HepG2 (cell line): ENCODE results near the gene GAD1. TPM values are rescaled to one million over a fixed set of nuclear protein-coding genes. Genes with fewer than 3 reads are reported as not detected.

Source experiments
- AHDC1 ChIP-seq: sonication (generic); formaldehyde crosslinking; IDR thresholded peaks from 2 replicates; pipeline ENCODE4 v1.5.1; 2020; ENCODE audit warnings: mild to moderate bottlenecking, missing genetic modification reagents, borderline replicate concordance
- ARID5B ChIP-seq: IDR thresholded peaks from 2 replicates; pipeline ENCODE4 v1.4.0; 2020; ENCODE audit warnings: mild to moderate bottlenecking, missing genetic modification reagents
- ATF1 ChIP-seq: IDR thresholded peaks from 2 replicates; pipeline ENCODE4 v1.6.1; 2016; ENCODE audit warnings: mild to moderate bottlenecking, control low read depth
- HIC2 ChIP-seq: sonication (generic); formaldehyde crosslinking; IDR thresholded peaks from 2 replicates; pipeline ENCODE4 v1.9.0; 2022; ENCODE audit warnings: low read depth, missing genetic modification reagents
- MAZ ChIP-seq, 2 experiments: sonication (generic) in 1 of 2; formaldehyde crosslinking in 1 of 2; IDR thresholded peaks; 2 replicates each; pipeline versions ENCODE4 v1.5.0 to v1.6.1; 2012 to 2020; ENCODE audit warnings: low read depth in 2 of 2, mild to moderate bottlenecking in 2 of 2, borderline replicate concordance in 1 of 2, improper control_type of control experiment in 1 of 2, low read length in 1 of 2, missing genetic modification reagents in 1 of 2, moderate library complexity in 1 of 2
- MEF2D ChIP-seq: sonication (generic); formaldehyde crosslinking; IDR thresholded peaks from 2 replicates; pipeline ENCODE4 v1.5.1; 2020; ENCODE audit warnings: mild to moderate bottlenecking, missing genetic modification reagents
- MTF2 ChIP-seq: sonication (generic); formaldehyde crosslinking; IDR thresholded peaks from 2 replicates; pipeline ENCODE4 v1.5.0; 2020; ENCODE audit warnings: missing genetic modification reagents, borderline replicate concordance
- NR2C2 ChIP-seq: sonication (generic); formaldehyde crosslinking; IDR thresholded peaks from 2 replicates; pipeline ENCODE4 v1.4.0; 2020; ENCODE audit warnings: missing genetic modification reagents, mild to moderate bottlenecking, moderate library complexity, borderline replicate concordance
- SP140L ChIP-seq: sonication (generic); formaldehyde crosslinking; IDR thresholded peaks from 2 replicates; pipeline ENCODE4 v1.4.0; 2020; ENCODE audit warnings: missing genetic modification reagents, borderline replicate concordance
- TRIM22 ChIP-seq: fragments of 450-650 bp; IDR thresholded peaks from 2 replicates; pipeline ENCODE4 v1.6.1; 2017
- XRCC5 ChIP-seq: fragments of 200-400 bp; formaldehyde crosslinking; optimal IDR thresholded peaks from 2 replicates; pipeline ENCODE3; 2017; ENCODE audit warnings: mild to moderate bottlenecking, low read length
- ZNF746 ChIP-seq: sonication (generic); formaldehyde crosslinking; IDR thresholded peaks from 2 replicates; pipeline ENCODE4 v1.8.0; 2022; ENCODE audit warnings: mild to moderate bottlenecking, missing genetic modification reagents
- polyA plus RNA-seq, 8 experiments: library from polyadenylated mRNA; depleted of rRNA in 3 of 8; stranded (reverse) in 7 of 8; unstranded in 1 of 8; fragments of >200 nt; fragmentation: Illumina TruSeq in 4 of 8; extraction: Trizol in 4 of 8; gene quantifications; 2 replicates each; pipeline versions ENCODE4 v1.2.1 to v1.2.3, GENCODE V29; 2011 to 2016; ENCODE audit warnings: low read depth in 4 of 8, missing spikeins in 1 of 8, mixed read lengths in 1 of 8; ENCODE audit not compliant: insufficient read depth in 1 of 8
- total RNA-seq, 5 experiments: library from RNA; depleted of rRNA; stranded (reverse); fragments of >200 nt; fragmentation: Illumina TruSeq; extraction: Trizol; gene quantifications; 2 replicates each; pipeline ENCODE4 v1.2.3, GENCODE V29; 2016; ENCODE audit warnings: low read depth in 1 of 5

The GAD1 gene
- total and polyA plus RNA-seq, 2 of the 13 experiments (the other 11 are each of a cell fraction or from before 2014, with no cell fraction given), result 0.09 to 0.13 TPM

- TF ChIP-seq ARID5B (CRISPR knock-in tag), result peak; percentile 17; the same call in 1 of the 2 replicates
- TF ChIP-seq XRCC5, result peak; percentile 79
- 0 out of 2 replicates have a peak, but pooled peaks have one; percentile 23 for TF ChIP-seq HIC2
- no peak for TF ChIP-seq ATF1 (CRISPR knock-in tag)
- no peak for TF ChIP-seq TRIM22
- no peak for TF ChIP-seq ZNF746
- TF ChIP-seq MTF2, result peak; percentile 81; the same call in 1 of the 2 replicates
- peak; percentile 50; the same call in 1 of the 2 replicates for TF ChIP-seq MEF2D (CRISPR knock-in tag)
- TF ChIP-seq MAZ (IDR thresholded peaks at IDR 0.05; ENCODE audit: borderline replicate concordance, low read depth, low read length), result no peak
- no peak; the same call in 1 of the 2 replicates for TF ChIP-seq MAZ (CRISPR knock-in tag; IDR thresholded peaks at IDR 0.05; ENCODE audit: low read depth)
- TF ChIP-seq AHDC1, result 0 out of 2 replicates have a peak, but pooled peaks have one; percentile 67
- 0 out of 2 replicates have a peak, but pooled peaks have one; percentile 25 for TF ChIP-seq NR2C2 (CRISPR knock-in tag)
- no peak for TF ChIP-seq SP140L (CRISPR knock-in tag)
Measured at GRCh38 chr2:170815746-170816503, 762 bp upstream of the GAD1 start (continued).
